ENCODE measurements around the gene RPLP2.

Gene RPLP2

DNA sequence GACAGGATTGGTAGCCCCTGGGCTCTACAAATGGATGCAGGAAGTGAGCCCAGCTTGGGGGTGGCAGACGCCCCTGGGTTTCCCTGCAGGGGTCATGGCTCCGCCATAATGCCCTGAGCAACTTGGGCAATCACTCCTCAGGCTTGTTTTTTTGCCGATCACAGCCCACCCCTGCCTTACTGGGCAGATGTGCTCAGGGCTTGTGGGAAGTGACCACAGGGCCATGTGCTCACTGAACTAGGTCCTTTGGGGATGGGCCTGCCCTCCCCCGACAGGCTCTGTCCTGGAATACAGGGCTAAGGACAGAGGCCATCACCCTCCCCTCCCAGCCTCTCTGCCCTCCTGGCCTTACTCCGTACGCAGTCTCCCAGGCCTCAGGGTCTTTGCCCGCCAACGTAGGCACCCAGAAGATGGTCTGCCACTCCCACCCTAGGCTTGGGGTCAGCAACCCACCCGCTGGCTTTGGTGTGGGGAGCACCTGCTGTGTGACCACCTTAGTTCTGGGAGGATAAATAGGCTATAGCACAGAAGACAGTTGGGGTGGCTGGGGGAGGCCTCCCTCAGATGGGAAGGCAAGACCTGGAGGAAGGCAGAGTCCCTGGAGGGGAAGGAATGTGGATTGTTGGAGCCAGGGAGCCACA lies 3.8 kb downstream of the RPLP2 start:
- in situ Hi-C loops (cut with MboI; ENCODE audit: low pct_unique_long_range_greater_than_20kb, low sequenced_read_pairs, unreplicated experiment) = no loop called here
- no peak for DNase-seq (ENCODE audit: low spot score)
- TF ChIP-seq, protein P1, sequence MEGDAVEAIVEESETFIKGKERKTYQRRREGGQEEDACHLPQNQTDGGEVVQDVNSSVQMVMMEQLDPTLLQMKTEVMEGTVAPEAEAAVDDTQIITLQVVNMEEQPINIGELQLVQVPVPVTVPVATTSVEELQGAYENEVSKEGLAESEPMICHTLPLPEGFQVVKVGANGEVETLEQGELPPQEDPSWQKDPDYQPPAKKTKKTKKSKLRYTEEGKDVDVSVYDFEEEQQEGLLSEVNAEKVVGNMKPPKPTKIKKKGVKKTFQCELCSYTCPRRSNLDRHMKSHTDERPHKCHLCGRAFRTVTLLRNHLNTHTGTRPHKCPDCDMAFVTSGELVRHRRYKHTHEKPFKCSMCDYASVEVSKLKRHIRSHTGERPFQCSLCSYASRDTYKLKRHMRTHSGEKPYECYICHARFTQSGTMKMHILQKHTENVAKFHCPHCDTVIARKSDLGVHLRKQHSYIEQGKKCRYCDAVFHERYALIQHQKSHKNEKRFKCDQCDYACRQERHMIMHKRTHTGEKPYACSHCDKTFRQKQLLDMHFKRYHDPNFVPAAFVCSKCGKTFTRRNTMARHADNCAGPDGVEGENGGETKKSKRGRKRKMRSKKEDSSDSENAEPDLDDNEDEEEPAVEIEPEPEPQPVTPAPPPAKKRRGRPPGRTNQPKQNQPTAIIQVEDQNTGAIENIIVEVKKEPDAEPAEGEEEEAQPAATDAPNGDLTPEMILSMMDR (IDR thresholded peaks at IDR 0.05; ENCODE audit: extremely low read depth, insufficient read depth, missing control alignments) = no peak

DNA sequence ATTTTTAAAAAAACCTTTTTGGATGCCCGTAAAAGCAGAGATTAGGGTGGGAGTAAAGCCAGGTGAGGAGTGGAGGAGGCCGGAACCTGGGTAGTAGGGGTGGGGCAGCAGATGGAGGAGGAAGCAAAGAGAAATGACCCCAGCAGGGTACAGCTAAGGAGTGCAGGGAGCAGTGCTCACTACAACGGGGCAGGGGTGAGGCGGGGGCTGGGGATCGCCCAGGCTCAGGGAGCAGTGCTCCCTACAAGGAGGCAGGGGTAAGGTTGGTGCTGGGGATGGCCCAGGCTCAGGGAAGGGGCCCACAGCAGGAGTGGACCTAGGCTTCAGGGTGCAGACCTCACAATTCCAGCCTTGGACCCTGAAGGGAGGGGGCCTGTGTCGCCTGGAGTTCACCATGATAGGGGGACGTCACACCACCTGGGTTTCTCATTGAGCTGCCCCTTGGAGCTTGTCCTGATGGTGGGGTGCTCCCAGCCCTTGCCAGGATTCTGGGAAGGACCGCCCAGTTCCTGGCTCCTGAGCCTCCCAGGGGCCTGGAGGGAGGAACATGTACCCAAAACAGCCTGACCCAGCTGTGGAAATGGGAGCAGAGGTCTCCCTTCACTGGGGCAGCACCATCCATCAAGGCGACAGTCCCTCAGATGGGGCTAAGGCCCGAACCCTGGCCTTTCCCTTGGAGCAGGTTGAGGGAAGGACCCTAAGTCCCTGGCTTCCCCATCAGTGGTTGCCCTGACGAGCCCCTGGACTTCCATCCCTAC lies 6.1 kb downstream of the RPLP2 start:
- TF ChIP-seq, protein P1 (IDR thresholded peaks at IDR 0.05; ENCODE audit: extremely low read depth, insufficient read depth, missing control alignments) = no peak
- DNase-seq (ENCODE audit: low spot score) = no peak
- in situ Hi-C loops (cut with MboI; ENCODE audit: low pct_unique_long_range_greater_than_20kb, low sequenced_read_pairs, unreplicated experiment) = no loop called here

DNA sequence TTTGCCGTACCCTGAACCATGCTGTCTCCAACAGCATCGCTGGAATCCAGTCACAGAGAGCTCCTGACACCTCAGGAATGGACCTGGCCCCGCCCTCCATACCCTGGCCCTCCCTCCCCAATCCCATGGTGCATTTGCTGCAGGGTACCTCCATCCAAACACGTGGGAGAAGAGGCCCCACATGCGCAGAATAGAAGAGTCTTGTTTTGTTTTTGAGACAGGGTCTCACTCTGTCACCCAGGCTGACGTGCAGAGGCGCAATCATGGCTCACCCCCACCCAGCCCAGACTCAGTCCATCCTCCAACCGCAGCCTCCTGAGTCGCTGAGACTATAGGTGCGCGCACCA lies 6.6 kb downstream of the RPLP2 start:
- in situ Hi-C loops (cut with MboI; ENCODE audit: low pct_unique_long_range_greater_than_20kb, low sequenced_read_pairs, unreplicated experiment) = no loop called here
- TF ChIP-seq, protein P1 (IDR thresholded peaks at IDR 0.05; ENCODE audit: extremely low read depth, insufficient read depth, missing control alignments) = no peak
- no peak for DNase-seq (ENCODE audit: low spot score)

GRCh38 chr11:818396-819128 lies 8.8 kb downstream of the RPLP2 start, which contains the start of gene PNPLA2:
Gene PNPLA2 (plus strand): TSS chr11:818914. CDS start chr11:819719, 805 bp downstream.
- in situ Hi-C loops (cut with MboI; ENCODE audit: low pct_unique_long_range_greater_than_20kb, low sequenced_read_pairs, unreplicated experiment) = no loop called here
- TF ChIP-seq, protein P1 (IDR thresholded peaks at IDR 0.05; ENCODE audit: extremely low read depth, insufficient read depth, missing control alignments) = no peak
- no peak for DNase-seq (ENCODE audit: low spot score)

DNA sequence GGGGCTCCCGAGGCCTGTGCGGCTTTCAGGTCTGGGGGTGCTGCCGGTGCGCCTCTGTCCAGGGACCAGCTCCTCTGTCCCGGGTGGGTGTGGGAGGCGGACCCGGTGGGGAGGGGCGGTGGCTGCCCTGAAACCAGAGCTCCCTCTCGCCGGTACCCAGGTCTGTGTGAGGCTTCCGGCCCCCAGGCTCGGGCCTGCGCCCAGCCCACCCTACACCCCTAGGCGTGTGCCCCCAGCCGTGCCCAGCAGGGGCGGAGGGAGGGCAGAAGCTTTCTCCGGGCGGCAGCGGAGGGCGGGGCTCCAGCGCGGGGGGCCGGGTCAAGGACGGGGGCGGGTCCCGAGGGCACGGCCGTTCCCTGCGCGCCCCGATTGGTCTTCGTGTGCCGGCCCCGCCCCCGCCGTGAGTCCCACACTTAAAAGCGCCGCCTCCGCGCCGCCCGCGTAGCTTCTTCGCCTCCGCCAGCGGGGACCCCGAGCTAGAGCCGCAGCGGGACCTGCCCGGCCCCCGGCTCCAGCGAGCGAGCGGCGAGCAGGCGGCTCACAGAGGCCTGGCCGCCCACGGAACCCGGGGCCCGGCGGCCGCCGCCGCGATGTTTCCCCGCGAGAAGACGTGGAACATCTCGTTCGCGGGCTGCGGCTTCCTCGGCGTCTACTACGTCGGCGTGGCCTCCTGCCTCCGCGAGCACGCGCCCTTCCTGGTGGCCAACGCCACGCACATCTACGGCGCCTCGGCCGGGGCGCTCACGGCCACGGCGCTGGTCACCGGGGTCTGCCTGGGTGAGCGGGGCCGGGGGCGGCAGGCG lies 9.6 kb downstream of the RPLP2 start:
- in situ Hi-C loops (cut with MboI; ENCODE audit: low pct_unique_long_range_greater_than_20kb, low sequenced_read_pairs, unreplicated experiment) = no loop called here
- TF ChIP-seq, protein P1 (IDR thresholded peaks at IDR 0.05; ENCODE audit: extremely low read depth, insufficient read depth, missing control alignments) = no peak
- peak; percentile 97 for DNase-seq (ENCODE audit: low spot score)

Measured in GM13977 (cell line).